Measurements from ENCODE around the gene CLIP4.

CLIP4 gene

GRCh38 chr2:29108225-29108624, 7.0 kb upstream of the CLIP4 start:
- ChIA-PET CTCF (no interaction called here), POLR2A (ENCODE audit: low non-redundant PET) (no interaction called here)
- TF ChIP-seq CTCF (conservative IDR thresholded peaks at IDR 0.05; ENCODE audit: low read depth): no peak
- DNase-seq (ENCODE audit: low spot score): peak; percentile 87
- H3K27ac ChIP-seq: peak overlapping the region; percentile 72

GRCh38 chr2:29109246-29109645, 6.0 kb upstream of the CLIP4 start:
- POLR2A ChIA-PET (ENCODE audit: low non-redundant PET): no interaction called here
- H3K27ac ChIP-seq: no peak overlapping the region
- DNase-seq (ENCODE audit: low spot score): no peak
- TF ChIP-seq CTCF (conservative IDR thresholded peaks at IDR 0.05; ENCODE audit: low read depth): no peak
- CTCF ChIA-PET: interaction anchor here (0.6 kb wide), 1 partner anchor 115 kb away, joined by 5 read pairs; no protein-coding TSS in a partner anchor

- CTCF ChIA-PET: no interaction called here
- POLR2A ChIA-PET (ENCODE audit: low non-redundant PET): no interaction called here
- peak overlapping the region; percentile 59 for H3K27ac ChIP-seq
- DNase-seq (ENCODE audit: low spot score): peak; percentile 19
- no peak for TF ChIP-seq CTCF (conservative IDR thresholded peaks at IDR 0.05; ENCODE audit: low read depth)
Observed at GRCh38 chr2:29110916-29111535, 4.2 kb upstream of the CLIP4 start.

- DNase-seq (ENCODE audit: low spot score): no peak
- H3K27ac ChIP-seq: no peak overlapping the region
- ChIA-PET POLR2A (ENCODE audit: low non-redundant PET) (no interaction called here), CTCF (no interaction called here)
- no peak for TF ChIP-seq CTCF (conservative IDR thresholded peaks at IDR 0.05; ENCODE audit: low read depth)
Observed at GRCh38 chr2:29112379-29112778, 2.8 kb upstream of the CLIP4 start.

GRCh38 chr2:29113027-29113686, 2.1 kb upstream of the CLIP4 start:
- ChIA-PET POLR2A (ENCODE audit: low non-redundant PET) (interaction anchor here (0.6 kb wide), 1 partner anchor 22 kb away, joined by 3 read pairs; no protein-coding TSS in a partner anchor), CTCF (interaction anchor here (0.7 kb wide), 1 partner anchor 59 kb away, joined by 3 read pairs; no protein-coding TSS in a partner anchor)
- TF ChIP-seq CTCF (conservative IDR thresholded peaks at IDR 0.05; ENCODE audit: low read depth): no peak
- DNase-seq (ENCODE audit: low spot score): no peak
- H3K27ac ChIP-seq: no peak overlapping the region

- CTCF ChIA-PET: interaction anchor here (0.7 kb wide), 1 partner anchor 60 kb away, joined by 3 read pairs; no protein-coding TSS in a partner anchor
- peak; percentile 36 for DNase-seq (ENCODE audit: low spot score)
- POLR2A ChIA-PET (ENCODE audit: low non-redundant PET): interaction anchor here (0.6 kb wide), 1 partner anchor 22 kb away, joined by 3 read pairs; no protein-coding TSS in a partner anchor
- peak overlapping the region; percentile 96 for H3K27ac ChIP-seq
- TF ChIP-seq CTCF (conservative IDR thresholded peaks at IDR 0.05; ENCODE audit: low read depth): no peak
Observed at GRCh38 chr2:29113891-29114321, 1.3 kb upstream of the CLIP4 start.

Data from RWPE1 (cell line).